Duodenal mucosa (tissue), 2 donors: ENCODE measurements around the gene BNIP5.

ENCODE experiments used
- H3K27ac ChIP-seq: one replicate; pipeline ENCODE4 v1.7.0; 2013; ENCODE audit warnings: low read depth, low read length
- H3K27me3 ChIP-seq, 2 donors: one replicate each; pipeline ENCODE4 v1.7.0; 2013; ENCODE audit warnings: low read length in 2 of 2, control low read depth in 1 of 2; ENCODE audit not compliant: insufficient read depth in 2 of 2, control insufficient read depth in 1 of 2
- H3K36me3 ChIP-seq, 2 donors: one replicate each; pipeline ENCODE4 v1.7.0; 2013; ENCODE audit warnings: low read length in 2 of 2, control low read depth in 1 of 2; ENCODE audit not compliant: insufficient read depth in 2 of 2, control insufficient read depth in 1 of 2
- H3K4me1 ChIP-seq, 2 donors: one replicate each; pipeline ENCODE4 v1.7.0; 2013; ENCODE audit warnings: low read length in 2 of 2, control low read depth in 1 of 2; ENCODE audit not compliant: insufficient read depth in 2 of 2, control insufficient read depth in 1 of 2
- H3K4me3 ChIP-seq, 2 donors: one replicate each; pipeline ENCODE4 v1.7.0; 2013; ENCODE audit warnings: low read length in 2 of 2, low read depth in 1 of 2
- H3K9ac ChIP-seq, 2 donors: one replicate each; pipeline ENCODE4 v1.7.0; 2013; ENCODE audit warnings: low read length in 2 of 2, low read depth in 1 of 2
- H3K9me3 ChIP-seq, 2 donors: one replicate each; pipeline ENCODE4 v1.7.0; 2013; ENCODE audit warnings: low read length in 2 of 2, control low read depth in 1 of 2; ENCODE audit not compliant: control insufficient read depth in 1 of 2

BNIP5 gene

GRCh38 chr6:36376183-36376582, 39.5 kb upstream of the BNIP5 start:
- Histone ChIP-seq H3K9ac (no peak overlapping the region), H3K27ac (no peak overlapping the region), H3K36me3 (peaks cover 5 to 13% of the 10 kb centered on the region in 2 donors), H3K4me3 (no peak overlapping the region), H3K27me3 (no peaks in the 10 kb centered on the region), H3K4me1 (no peaks in the 10 kb centered on the region), H3K9me3 (no peaks in the 10 kb centered on the region)

DNA sequence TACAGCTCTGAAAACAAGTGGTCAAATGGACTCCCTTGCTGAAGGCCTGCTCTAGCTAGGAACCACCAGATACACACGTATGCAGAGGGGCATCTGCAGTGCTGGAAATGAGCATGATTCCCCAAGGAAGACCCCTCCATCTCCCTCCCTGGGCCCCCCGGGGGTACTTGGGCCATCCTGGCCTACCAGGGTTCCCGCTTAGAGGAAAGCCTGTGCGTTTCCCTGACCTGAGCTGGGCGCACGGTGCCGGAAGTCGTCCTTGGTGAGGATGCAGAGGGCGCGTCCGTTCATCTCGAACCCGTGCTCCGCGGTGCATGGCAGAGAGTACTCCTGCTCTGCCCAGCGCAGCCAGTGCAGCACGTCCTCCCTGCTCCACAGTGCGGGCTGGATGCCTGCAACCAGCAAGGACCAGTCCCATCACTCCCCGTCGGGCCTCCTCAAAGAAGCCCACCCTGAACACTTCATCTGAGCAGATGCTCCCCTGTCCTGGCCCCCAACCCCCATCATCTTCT, 39.0 kb upstream of the BNIP5 start:
- Histone ChIP-seq H3K9me3 (no peaks in the 10 kb centered on the region), H3K27ac (no peak overlapping the region)

DNA sequence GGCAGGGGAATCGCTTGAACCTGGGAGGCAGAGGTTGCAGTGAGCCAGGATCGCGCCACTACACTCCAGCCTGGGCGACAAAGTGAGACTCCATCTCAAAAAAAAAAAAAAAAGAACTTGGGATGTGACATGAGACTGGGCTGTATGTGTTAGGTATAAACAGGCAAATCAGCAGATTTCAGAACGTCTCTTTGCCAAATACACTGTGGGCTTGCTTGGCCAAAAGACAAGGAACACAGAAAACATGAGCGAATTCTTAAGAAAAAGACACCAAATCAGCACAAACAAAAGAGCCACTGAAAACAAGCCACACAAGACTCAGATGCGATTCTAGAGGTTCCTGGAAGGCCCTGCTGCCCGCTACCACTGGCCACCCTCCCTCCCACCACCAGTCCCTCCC, 38.3 kb upstream of the BNIP5 start:
- Histone ChIP-seq H3K4me3 (no peak overlapping the region), H3K36me3 (peaks cover 11 to 19% of the 10 kb centered on the region in 2 donors), H3K4me1 (no peaks in the 10 kb centered on the region), H3K27ac (no peak overlapping the region), H3K9ac (no peak overlapping the region), H3K27me3 (no peaks in the 10 kb centered on the region), H3K9me3 (no peaks in the 10 kb centered on the region)

More for the DNA sequence above, 39.0 kb upstream of the BNIP5 start:
- peaks cover 8 to 17% of the 10 kb centered on the region in 2 donors for H3K36me3 ChIP-seq
- no peaks in the 10 kb centered on the region for H3K27me3 ChIP-seq
- no peak overlapping the region for H3K9ac ChIP-seq
- no peaks in the 10 kb centered on the region for H3K4me1 ChIP-seq
- no peak overlapping the region for H3K4me3 ChIP-seq

DNA sequence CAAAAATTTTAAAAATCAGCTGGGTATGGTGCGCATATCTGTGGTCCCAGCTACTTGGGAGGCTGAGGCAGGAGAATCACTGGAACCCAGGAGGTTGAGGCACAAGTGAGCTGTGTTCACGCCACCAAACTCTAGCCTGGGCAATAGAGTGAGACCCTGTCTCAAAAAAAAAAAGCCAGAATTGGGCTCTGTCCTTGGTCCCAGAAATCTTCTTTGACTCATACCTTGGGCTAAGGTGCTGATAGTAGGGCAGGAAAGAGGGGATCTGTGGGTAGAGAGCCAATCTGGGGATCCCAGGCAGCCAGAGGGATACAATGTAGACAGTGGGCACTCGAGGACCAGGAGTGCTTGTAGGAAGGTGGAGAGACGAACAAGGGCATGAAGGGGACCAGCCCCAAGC, 37.5 kb upstream of the BNIP5 start:
- Histone ChIP-seq H3K4me3 (no peak overlapping the region), H3K9ac (no peak overlapping the region), H3K27me3 (no peaks in the 10 kb centered on the region), H3K36me3 (peaks cover 11 to 26% of the 10 kb centered on the region in 2 donors), H3K27ac (no peak overlapping the region), H3K4me1 (no peaks in the 10 kb centered on the region), H3K9me3 (no peaks in the 10 kb centered on the region)

GRCh38 chr6:36373368-36374019, 36.8 kb upstream of the BNIP5 start:
- peaks cover 17 to 33% of the 10 kb centered on the region in 2 donors for H3K36me3 ChIP-seq
- H3K4me1 ChIP-seq, result no peaks in the 10 kb centered on the region
- no peak overlapping the region for H3K9ac ChIP-seq
- H3K27me3 ChIP-seq, result no peaks in the 10 kb centered on the region
- no peak overlapping the region for H3K27ac ChIP-seq
- H3K4me3 ChIP-seq, result no peak overlapping the region
- no peaks in the 10 kb centered on the region for H3K9me3 ChIP-seq

DNA sequence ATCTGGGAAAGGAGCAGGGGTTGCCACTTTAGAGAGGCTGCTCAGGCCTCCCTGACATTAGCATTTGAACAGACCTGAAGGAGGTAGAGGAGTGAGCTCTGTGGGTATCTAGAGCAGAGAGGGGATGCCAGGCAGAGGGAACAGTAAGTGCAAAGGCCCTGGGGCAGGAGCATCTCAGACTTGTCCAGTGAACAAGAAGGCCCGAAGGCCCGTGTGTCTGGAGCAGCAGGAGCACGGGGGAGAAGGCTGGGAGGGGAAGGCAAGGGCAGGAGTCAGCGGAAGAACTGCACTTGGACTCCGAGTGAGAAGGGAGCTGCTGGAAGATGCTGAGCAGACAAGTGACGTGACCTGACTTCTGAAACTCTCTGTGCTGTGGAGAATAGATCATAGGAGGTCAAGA, 35.4 kb upstream of the BNIP5 start:
- no peak overlapping the region for H3K4me3 ChIP-seq

DNA sequence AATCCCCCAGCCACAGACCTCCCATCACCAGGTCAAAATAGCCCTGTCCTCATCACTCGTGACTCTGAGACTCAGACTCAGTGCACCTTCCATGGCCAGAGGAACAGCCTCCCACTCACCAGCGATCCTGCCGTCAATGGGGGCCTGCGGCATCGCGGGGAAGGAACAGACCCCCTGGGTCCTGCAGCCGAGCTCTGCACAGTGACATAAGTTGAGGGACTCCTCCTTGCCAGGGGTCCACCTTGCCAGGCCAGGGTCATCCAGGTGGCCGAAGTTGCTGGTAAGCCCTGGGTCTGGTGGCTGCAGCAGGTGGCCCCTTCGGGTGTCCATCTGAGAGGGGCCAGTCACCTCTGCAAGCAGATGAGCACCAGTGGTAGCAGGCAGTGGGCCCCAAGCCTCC, 34.5 kb upstream of the BNIP5 start:
- Histone ChIP-seq H3K27ac (no peak overlapping the region), H3K4me1 (no peaks in the 10 kb centered on the region), H3K9ac (no peak overlapping the region), H3K27me3 (no peaks in the 10 kb centered on the region), H3K9me3 (no peaks in the 10 kb centered on the region), H3K36me3 (peaks cover 22 to 40% of the 10 kb centered on the region in 2 donors), H3K4me3 (no peak overlapping the region)

More for the DNA sequence above, 35.4 kb upstream of the BNIP5 start:
- H3K27me3 ChIP-seq, result no peaks in the 10 kb centered on the region
- H3K27ac ChIP-seq, result no peak overlapping the region
- peaks cover 22 to 40% of the 10 kb centered on the region in 2 donors for H3K36me3 ChIP-seq
- H3K4me1 ChIP-seq, result no peaks in the 10 kb centered on the region
- H3K9ac ChIP-seq, result no peak overlapping the region
- no peaks in the 10 kb centered on the region for H3K9me3 ChIP-seq

DNA sequence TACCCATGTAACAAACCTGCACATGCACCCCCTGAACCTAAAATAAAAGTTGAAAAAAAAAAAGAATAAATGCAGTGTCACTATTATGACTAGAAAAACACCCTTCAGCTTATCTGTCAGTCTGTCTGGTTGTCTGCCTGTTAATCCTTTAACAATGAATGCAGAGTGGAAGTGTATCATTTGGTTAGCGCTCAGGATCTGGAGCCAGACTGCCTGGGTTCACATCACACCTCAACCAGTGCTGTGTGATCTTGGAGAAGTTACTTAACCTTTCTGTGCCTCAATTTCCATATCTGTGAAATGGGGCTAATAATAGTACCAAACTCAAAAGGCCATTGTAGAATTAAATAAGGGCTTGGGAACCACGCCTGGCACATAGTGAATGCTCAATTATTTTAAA, 34.0 kb upstream of the BNIP5 start:
- H3K36me3 ChIP-seq, result peaks cover 18 to 35% of the 10 kb centered on the region in 2 donors

GRCh38 chr6:36368921-36369865, 32.5 kb upstream of the BNIP5 start:
- no peak overlapping the region for H3K4me3 ChIP-seq
- no peaks in the 10 kb centered on the region for H3K9me3 ChIP-seq
- peaks cover 18 to 34% of the 10 kb centered on the region in 2 donors for H3K36me3 ChIP-seq
- no peak overlapping the region for H3K9ac ChIP-seq
- H3K27ac ChIP-seq, result no peak overlapping the region
- no peaks in the 10 kb centered on the region for H3K27me3 ChIP-seq
- peaks cover 6 to 10% of the 10 kb centered on the region in 2 donors for H3K4me1 ChIP-seq

More for the DNA sequence above, 34.0 kb upstream of the BNIP5 start:
- Histone ChIP-seq H3K27ac (no peak overlapping the region), H3K9ac (no peak overlapping the region), H3K27me3 (no peaks in the 10 kb centered on the region), H3K4me3 (no peak overlapping the region), H3K9me3 (no peaks in the 10 kb centered on the region), H3K4me1 (peaks cover 0 to 2% of the 10 kb centered on the region in 2 donors)

DNA sequence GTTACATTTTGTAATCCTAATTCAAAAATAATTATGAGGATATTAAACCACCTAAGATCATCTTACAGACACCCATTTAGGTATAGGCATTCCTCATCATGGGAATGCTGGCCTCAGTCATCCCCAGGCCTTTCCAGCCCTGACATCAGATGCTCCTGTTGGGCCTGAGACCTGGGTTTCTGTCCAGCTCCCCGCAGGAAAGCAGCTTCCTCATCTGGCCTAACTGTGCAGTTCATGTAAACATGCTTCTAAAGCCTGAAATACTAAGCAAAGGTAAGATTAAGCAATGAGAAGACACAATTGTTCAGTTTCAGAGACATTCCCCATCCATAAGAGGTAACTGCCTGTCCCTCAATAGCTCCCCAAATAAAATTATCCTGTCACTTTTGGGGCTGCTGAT, 31.7 kb upstream of the BNIP5 start:
- Histone ChIP-seq H3K27me3 (no peaks in the 10 kb centered on the region), H3K4me3 (no peak overlapping the region), H3K4me1 (peaks cover 6 to 10% of the 10 kb centered on the region in 2 donors), H3K27ac (no peak overlapping the region), H3K36me3 (peaks cover 18 to 34% of the 10 kb centered on the region in 2 donors), H3K9me3 (no peaks in the 10 kb centered on the region), H3K9ac (no peak overlapping the region)
